ENCODE results near the gene SIAH3.

DNA sequence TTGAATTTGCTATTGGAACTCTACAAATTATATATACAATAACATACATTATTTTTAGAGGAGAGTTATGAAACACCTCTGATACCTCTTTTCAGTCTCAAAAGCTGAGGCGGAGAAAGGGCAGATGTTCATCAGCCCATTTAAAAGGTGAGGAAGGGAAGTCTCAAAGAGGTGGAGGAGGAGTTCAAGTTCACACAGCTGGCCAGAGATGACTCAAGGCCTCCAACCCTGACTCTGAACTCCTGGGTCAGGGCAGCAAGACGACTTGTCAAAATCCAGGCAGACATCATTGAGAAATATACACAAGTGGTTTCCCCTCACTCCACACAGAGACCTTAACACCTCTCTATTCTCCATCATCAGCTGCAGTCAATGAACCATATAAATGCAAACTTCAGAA is 2.1 kb downstream of the SIAH3 start:
- TF ChIP-seq, protein P1, sequence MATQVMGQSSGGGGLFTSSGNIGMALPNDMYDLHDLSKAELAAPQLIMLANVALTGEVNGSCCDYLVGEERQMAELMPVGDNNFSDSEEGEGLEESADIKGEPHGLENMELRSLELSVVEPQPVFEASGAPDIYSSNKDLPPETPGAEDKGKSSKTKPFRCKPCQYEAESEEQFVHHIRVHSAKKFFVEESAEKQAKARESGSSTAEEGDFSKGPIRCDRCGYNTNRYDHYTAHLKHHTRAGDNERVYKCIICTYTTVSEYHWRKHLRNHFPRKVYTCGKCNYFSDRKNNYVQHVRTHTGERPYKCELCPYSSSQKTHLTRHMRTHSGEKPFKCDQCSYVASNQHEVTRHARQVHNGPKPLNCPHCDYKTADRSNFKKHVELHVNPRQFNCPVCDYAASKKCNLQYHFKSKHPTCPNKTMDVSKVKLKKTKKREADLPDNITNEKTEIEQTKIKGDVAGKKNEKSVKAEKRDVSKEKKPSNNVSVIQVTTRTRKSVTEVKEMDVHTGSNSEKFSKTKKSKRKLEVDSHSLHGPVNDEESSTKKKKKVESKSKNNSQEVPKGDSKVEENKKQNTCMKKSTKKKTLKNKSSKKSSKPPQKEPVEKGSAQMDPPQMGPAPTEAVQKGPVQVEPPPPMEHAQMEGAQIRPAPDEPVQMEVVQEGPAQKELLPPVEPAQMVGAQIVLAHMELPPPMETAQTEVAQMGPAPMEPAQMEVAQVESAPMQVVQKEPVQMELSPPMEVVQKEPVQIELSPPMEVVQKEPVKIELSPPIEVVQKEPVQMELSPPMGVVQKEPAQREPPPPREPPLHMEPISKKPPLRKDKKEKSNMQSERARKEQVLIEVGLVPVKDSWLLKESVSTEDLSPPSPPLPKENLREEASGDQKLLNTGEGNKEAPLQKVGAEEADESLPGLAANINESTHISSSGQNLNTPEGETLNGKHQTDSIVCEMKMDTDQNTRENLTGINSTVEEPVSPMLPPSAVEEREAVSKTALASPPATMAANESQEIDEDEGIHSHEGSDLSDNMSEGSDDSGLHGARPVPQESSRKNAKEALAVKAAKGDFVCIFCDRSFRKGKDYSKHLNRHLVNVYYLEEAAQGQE (IDR thresholded peaks at IDR 0.05; ENCODE audit: low read depth) = no peak
- TF ChIP-seq, protein P2, sequence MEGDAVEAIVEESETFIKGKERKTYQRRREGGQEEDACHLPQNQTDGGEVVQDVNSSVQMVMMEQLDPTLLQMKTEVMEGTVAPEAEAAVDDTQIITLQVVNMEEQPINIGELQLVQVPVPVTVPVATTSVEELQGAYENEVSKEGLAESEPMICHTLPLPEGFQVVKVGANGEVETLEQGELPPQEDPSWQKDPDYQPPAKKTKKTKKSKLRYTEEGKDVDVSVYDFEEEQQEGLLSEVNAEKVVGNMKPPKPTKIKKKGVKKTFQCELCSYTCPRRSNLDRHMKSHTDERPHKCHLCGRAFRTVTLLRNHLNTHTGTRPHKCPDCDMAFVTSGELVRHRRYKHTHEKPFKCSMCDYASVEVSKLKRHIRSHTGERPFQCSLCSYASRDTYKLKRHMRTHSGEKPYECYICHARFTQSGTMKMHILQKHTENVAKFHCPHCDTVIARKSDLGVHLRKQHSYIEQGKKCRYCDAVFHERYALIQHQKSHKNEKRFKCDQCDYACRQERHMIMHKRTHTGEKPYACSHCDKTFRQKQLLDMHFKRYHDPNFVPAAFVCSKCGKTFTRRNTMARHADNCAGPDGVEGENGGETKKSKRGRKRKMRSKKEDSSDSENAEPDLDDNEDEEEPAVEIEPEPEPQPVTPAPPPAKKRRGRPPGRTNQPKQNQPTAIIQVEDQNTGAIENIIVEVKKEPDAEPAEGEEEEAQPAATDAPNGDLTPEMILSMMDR (IDR thresholded peaks at IDR 0.05 in 2 of 3, conservative IDR thresholded peaks at IDR 0.05 in 1 of 3; ENCODE audit: borderline replicate concordance in 1 of 3, insufficient read depth in 1 of 3, low read depth in 2 of 3, low read length in 2 of 3) = no peak
- TF ChIP-seq, protein P3, sequence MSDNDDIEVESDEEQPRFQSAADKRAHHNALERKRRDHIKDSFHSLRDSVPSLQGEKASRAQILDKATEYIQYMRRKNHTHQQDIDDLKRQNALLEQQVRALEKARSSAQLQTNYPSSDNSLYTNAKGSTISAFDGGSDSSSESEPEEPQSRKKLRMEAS (IDR thresholded peaks at IDR 0.05) = no peak
- TF ChIP-seq POLR2AphosphoS5 (IDR thresholded peaks at IDR 0.05; ENCODE audit: low read depth, low read length) (no peak), SIN3A (IDR thresholded peaks at IDR 0.05; ENCODE audit: low read depth) (no peak), TCF7L2 (IDR thresholded peaks at IDR 0.05; ENCODE audit: borderline replicate concordance, extremely low read depth, insufficient read depth, insufficient read length) (no peak), EZH2 (IDR thresholded peaks at IDR 0.05) (no peak)
